ENCODE measurements around the gene ZNF407.

Gene ZNF407

DNA sequence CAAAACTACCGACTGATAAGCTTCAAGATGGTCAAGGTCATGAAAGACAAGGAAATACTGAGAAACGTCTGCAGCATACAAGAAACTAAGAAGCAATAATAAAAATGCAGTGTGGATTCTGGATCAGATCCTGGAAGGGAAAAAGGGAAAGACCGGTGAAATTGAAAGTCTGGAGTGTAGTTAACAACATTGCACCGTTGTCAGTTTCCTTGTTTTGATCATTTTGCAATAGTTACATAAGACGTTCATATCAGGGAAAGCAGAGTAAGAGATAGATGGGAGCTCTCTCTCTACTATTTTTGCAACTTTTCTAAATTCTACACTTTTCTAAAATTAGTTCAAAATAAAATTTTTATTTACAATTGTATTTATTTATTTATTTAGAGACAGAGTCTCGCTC, 15.0 kb upstream of the ZNF407 start:
- no peak for DNase-seq

DNA sequence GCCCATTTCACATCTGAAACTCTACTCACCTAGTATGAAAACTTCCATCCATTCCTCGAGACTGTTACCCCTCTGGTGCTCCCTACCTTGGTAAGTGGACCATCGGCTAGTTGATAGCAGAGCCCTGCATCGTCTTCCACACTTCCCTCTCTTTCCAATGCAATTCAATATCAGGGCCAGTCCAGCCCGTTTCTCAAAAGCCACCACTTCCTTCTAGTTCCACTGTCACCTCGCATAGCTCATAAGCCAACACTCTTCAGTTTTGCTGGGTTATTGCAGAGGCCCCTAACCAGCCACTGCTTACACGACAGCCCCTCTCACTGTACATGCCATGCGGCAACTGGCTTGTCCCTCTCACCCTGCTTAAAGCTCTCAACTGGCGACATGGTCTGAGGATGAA, 10.2 kb upstream of the ZNF407 start:
- no peak for DNase-seq

DNA sequence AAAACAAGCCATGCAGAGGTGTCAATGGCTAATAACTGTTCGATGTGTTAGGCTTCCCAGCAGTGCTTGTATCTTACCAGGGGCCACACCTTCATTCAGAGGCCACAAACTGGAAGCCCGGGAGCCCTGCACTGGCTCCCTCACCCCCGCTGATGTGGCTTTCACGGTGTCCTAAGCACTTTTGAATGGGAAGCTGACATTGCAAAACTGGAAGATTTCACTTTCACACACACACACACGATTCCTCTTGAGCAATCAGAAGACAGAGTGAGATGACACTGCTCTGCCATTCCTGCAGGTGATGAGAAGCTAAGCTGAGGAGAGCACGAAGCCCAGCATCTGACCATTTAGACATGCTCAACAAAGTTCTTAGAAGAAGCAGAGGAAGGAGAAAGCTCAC, 8.6 kb upstream of the ZNF407 start:
- DNase-seq = no peak

DNA sequence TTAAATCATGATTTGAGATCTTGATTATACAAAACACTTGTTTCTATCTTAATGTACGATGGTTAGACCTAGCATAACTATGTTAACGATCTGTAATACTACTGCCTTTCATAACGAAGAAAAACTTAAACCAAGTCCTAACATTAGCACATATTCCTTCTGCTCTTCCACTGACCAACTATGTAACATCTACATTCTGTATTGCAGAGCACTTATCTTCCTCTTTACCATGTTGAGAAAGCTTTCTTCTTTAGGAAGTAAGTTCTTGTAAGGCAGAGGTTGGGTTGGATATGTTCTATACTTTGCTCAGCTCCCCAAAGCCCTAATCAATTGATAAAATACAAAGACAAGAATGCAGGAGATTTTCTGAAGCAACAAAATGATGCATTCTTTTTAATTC, 7.9 kb upstream of the ZNF407 start:
- no peak for DNase-seq

DNA sequence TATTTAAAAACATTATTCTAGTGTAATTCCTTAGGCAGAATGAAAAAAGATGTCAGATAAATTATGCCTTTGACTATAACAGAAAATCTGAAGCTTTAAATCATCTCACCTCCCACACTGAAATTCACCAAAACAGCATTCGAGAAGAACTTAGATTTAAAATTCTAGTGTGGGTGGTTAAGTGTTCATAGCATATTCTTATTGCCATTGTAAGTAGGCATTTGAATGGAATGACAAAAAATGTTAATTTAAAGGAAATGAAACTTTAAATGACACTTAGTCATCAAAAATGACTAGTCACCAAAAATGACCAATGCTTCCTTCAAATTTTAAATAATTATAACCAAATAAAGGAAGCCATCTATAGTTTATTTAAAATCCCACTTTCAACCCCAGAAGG, 7.0 kb upstream of the ZNF407 start:
- DNase-seq = no peak

DNA sequence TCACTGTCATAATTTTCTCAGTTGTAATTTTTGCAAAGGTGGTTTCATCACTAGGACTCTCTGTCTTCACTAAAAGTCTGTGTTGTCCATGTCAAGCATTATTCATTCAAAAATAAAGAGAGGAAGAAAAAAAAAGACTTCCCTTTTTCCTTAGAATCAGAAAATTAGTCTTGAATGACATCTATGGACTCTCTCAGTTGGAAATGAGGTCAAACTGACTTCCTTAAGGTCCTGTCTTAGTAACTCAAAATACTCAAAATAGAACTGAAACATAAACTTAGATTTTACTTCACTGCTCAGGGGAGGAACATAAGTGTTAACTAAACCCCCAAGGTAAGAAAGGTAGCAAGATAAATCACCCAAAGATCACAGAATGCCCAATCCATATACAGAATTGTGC, 2.2 kb upstream of the ZNF407 start:
- no peak for DNase-seq

DNA sequence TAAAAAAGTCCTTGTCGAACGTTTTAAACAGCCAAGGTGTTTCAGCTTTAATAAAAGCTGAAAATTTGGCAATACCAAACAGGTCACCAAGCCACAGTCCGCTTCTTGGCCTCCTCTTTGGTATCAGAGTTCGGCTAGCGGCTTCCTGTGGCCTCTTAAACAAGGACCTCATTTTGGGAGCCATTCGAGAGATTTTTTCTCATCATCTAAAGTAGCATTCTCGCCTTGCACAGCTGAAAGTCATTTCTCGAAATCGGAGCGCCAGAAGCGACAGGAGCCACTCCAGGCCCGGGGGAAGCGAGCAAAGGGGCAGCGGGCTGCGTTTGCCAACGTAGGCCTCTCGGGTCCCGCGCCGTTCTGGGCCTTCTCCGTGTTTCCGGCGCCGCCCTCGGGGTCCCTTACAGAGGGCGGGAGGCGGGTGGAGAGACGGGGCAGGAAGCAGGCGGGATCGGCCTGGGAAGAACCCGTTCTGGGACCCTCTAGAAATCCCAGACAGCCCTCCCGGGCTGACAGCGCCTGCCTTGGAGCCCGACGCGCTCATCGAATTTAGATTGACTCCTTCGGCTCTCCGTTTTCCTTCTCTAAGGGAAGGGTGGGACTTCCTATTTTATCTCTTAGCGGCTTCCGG, 522 bp upstream of the ZNF407 start:
- DNase-seq = peak; percentile 45

DNA sequence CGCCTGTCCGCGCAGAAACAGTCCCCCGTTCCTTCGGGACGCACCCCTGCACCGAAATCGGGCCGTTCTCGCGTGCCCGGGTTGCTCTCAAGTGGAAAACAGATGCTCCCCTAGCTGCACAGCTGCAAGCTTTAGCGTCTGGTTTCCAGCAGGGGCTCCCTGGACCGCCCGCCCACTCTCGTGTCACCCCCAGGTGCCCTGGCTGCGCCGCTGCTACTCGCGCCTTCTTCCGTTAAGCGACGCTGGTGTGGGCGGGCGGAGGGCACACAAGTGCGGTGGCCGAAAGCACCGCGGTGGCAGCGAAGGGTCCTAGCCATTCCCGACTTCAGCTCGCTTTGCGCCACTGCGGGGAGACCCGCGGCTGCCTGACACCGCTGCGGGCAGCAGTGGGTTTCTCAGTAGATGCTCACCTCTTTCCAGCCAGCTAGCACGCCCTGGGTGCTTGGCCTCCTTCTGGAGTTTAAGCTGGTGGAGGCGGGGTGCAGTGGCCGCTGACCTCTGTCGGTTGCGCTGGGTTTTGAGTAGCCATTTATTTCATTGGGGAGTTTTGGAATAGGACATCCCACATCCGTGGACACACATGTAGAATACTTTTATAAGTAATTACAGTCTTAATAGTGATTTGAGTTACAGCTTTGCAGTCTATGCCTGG, 806 bp downstream of the ZNF407 start:
- DNase-seq = peak; percentile 28

DNA sequence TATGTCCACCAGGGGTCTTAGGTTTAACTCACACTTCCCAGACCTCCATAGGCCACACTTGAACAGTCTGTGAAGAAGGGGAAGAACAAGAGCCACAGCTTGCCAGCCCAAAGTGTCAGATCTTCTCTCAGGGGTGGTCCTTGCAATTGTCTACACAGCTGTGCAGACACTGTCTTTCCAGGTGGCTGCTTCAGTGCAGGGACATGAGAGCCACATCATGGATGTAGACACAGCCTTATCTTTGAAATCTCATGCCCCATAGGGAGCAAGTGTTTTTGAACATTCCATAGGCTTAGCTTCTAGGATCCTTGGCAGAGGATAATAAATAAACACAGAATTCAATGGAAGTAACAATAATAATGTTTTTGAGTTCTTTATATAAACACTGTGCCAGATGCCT, 6.7 kb downstream of the ZNF407 start:
- DNase-seq = no peak

DNA sequence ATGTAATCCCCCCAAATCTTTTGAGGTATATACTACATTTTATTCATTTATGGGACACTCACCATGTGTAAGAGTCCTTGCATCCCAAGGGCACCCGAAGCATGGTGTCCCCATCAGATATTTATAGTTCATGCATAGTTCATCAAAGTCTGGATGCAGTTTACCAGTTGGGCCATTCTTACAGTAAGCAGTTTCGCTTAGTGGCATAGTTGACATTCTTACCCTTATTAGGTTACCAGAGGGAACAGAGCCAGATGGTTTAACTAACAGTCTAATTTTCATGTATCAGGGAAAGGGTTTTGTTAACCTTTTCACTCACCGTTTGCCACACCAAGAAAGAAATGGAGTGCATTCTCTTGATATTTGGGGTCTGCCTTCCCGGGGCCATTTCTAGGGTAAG, 7.1 kb downstream of the ZNF407 start:
- DNase-seq = no peak

DNA sequence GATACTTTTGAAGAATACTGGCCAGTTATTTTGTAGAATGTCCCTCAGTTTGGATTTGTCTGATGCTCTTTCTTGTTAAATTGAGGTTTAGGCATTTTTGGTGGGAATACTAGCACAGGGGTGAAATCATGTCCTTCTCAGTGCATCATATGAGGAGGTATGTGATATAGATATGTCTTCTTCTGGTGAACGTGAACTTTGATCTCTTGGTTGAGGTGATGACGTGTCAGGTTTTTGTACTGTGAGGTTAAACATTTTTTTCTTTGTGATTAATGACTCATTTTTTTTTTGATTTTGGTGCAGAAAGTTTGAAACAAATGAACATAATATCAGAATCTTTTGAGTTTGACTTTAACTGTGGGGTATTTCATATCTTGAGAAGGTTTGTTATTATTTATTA, 11.0 kb downstream of the ZNF407 start:
- no peak for DNase-seq

DNA sequence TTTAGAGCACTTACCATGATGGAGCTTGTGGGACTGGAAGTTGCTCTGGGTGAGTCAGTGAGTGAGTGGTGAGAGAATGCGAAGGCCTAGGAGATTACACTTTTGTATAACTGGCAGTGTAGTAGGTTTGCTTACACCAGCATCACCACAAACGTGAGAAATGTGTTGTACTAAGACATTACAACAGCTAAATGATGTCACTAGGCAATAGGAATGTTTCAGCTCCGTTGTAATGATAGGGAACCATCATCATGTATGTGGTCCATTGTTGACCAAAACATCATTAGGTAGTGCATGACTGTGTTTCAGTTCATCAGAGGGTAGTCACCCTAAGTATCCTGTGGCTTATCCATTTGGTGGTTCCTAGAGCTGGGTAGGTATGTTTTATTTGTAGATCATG, 11.9 kb downstream of the ZNF407 start:
- DNase-seq = no peak

DNA sequence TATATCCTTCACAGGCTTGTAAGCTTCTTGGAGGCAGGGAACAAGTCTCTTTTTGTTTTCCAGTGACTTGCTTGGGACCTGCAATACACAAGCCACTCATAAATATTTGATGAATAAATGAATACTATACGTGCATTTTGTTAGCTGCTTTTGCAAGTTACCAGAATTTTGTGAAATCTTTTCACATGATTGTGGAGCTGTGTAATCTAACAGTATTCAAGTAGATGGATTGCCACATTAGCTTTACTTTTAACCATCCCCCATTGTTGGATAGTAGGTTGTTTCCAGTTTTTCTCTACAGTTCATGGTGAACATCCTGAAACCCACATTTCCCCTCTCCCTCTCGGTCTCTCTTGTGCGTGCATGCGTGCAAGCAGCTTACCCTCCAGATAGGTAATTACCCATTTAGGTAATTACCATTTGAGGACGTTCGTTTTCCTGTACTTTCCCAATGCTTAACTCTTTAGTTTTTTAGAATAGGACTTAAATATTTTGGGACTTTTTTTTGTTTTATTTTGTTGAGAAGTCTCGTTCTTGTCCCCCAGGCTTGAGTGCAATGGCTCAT, 12.5 kb downstream of the ZNF407 start:
- DNase-seq = no peak

DNA sequence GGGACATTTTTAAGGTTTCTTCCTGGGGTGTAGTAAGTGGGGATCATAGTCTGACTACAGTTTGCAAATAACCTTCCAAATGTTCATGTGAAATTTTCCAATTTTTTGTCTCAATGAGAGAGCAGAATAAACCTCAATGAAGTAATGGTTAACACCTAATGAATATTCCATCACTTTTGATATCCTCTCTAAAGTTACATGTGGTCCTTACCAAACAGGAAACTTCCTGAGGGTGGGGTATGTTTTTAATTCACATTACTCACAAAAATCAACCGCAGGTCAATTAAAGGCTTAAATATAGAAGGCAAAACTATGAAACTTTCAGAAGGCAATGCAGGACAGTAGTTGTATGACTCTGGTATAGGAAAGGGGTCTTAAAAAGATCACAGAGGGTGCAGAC, 13.2 kb downstream of the ZNF407 start:
- no peak for DNase-seq

DNA sequence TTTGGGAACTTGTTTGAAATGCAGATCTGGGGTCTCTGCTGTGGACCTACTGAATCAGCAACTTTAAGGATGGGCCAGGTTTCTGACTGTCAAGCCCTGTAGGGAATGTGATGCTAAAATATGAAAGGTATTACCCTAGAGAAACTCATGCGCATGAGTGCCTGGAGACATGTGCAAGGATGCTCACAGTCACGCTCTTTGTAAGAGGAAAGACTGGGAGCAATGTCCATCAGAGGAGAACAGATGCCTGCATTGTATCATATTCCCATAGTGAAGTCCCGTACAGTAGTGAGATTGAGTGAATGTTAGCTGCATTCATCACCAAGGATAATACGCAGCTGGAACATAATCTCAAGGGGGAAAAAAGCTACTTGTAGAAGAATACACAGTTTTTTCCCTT, 14.1 kb downstream of the ZNF407 start:
- no peak for DNase-seq

DNA sequence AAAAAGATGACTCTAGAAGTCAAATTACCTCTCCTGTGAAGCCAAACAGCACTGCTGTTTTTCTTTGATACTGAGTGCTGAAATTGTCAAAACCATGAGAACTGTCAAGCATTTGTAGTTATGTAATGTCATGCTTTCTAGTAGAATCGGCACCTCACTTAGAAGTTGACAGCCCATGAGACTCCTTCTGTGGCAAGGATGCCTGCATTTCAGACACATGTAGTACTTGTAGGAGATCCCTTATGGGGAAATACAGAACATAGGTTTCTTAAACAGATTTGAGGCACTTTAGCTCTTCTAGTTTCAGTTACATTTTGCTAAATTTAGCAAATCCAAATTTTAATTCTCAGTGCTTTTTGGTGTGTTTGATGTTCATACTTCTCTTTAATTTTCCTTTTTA, 15.7 kb downstream of the ZNF407 start:
- DNase-seq = no peak

DNA sequence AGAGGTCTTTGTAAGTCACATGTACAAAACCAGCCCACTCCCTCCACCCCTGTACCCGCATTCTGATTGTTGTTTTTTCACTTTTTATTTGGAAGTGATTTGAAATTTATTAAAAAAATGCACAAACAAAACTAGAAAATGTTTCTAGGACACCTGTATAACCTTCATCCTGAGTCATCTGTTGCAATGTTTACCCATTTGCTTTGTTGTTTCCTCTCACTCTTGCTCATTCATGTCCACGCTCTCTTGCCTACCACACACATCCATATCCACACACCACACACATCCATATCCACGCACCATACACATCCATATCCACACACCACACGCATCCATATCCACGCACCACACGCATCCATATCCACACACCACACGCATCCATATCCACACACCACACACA, 18.8 kb downstream of the ZNF407 start:
- no peak for DNase-seq

DNA sequence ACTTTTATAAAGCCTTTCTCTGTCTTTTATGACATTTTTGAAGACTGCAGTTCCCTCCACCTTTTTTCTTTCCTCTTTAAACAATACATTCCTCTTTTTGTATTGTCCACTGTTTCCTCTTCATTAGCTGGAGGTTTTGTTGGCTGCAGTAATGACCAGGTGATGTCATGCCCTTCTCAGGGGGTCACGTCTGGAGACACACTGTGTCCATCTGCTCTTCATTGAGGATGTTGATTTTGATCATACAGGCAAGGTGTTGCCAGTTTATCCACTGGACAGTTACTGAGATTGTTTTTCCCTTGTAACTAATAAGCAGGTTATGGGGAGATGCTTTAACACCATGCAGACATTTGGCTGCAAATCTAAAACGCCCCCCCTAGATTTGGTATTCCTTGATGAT, 19.8 kb downstream of the ZNF407 start:
- DNase-seq = no peak

DNA sequence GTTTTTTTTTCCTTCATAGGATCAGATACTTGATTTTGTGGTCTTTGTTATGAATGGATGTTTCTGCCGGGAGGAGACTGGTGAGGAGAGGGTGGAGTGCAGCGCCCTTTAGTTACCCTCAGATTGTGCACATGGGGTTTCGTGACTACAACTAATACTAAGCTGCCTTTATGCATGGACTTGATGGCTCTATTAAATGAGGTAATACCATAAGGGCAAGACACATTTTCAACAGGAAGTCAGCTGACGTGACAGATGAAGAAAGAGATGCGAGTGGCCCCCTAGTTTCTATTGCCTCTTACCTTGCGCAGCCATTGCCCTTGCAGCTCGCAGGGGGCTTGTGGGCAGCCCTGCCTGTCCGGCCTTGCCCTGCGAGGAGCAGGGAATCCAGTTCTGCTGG, 24.4 kb downstream of the ZNF407 start:
- DNase-seq = no peak

DNA sequence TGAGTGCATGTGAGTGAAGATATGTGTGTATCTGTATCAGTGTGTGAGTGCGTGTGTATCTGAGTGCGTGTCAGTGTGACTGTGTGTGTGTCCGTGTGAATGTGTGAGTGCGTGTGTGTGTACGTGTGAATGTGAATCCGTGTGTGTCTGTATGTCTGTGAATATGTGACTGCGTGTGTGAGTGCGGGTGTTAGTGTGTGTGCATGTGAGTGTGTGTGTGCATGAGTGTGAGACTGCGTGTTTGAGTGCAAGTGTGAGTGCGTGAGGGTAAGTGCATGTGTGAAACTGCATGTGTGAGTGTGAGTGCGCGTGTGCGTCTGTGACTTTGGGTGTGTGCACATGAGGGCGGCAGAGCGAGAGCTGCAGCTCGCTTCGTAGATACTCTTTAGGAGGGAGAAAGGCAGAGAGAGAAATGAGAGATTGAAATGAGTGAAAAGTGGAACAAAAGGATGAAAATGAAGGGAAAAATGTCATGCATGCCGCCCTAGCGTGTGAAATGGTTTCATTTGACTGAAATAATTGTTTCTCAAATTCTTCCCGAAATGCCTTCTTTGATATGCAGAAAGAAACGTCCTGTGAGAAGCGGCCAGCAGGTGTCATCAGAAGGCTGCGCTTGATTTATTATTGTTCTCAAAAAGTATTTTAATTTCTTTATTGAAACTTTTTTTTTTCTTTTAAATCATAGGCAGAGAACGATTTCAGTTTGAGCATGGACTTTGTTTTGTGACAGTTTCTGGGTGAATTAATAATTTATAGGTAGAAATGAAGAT, 25.6 kb downstream of the ZNF407 start:
- DNase-seq = no peak

DNA sequence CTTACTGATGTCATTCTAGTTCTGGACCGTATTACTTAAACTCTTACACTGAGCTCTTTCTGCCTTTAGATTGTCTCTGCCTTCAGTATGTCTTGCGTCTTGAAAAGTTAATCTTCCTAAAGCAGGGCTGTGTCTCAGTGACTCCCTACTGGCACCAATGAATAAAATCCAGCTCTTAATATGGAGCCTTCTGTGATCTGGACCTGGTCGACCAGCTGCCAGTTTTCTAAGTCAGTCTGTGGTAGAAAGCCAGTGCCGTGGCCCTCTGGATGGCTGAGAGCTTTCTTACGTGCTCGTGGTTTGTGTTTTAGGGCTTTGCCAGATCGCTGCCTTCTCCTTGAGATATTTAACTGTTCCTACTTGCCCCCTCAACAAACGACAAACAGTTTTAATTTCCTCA, 26.8 kb downstream of the ZNF407 start:
- no peak for DNase-seq

DNA sequence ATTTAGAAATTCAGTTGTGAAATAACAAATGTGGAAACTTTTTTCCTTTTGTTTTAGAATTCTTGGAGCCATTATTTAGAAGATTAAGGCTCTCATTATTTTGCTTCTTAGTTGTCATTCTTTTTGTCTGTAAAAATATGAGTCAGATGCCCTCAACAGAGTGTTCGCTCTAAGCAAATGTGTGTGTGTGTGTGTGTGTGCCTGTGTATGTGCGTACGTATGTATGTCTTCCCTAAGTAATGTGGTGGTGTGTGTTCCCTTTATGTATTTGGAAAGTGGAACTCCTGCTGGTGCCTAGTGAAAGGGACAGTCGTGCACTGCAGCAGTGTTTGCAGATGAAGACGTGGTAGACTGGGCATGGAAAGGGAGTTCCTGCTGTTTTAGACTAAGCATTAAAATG, 27.5 kb downstream of the ZNF407 start:
- no peak for DNase-seq

DNA sequence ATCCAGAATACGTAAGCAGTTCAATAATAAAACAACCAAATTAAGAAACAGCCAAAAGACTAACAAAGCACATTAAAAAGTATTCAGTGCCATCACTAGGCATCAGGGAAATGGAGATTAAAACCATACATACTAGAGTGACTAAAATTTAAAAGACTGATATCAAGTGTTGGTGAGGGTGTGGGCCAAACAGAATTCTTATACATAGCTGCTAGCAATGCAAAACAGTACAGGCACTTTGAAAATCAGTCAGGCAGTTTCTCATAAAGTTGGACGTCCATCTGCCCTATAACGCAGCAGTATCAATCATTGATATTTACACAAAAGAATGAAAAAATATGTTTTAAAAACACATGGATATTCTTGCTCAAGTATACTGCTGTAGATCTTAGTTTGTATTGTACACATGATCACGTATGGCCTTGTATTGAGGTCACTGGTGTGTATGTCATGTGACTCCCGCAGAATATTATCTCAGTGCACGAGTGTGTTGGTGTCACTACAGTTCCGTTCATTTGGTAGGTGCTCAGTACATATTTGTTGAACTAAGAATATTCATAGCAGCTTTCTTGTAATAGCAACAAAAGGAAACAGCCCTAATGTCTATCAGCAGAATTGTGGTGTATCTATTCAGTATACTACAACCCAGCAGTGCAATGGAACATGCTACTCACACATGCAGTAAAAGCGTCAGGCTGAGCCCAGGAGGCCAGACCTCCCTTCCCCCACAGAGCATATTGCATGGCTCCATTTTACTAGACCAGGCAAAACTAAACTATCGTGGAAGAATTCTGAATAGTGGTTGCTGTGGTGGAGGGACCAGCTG, 28.6 kb downstream of the ZNF407 start:
- no peak for DNase-seq

Measured in DMS 273 treated with DMSO at 0.1 percent for 48 hours (cell line).